ENCODE data around the gene CALML3.

The CALML3 gene

DNA sequence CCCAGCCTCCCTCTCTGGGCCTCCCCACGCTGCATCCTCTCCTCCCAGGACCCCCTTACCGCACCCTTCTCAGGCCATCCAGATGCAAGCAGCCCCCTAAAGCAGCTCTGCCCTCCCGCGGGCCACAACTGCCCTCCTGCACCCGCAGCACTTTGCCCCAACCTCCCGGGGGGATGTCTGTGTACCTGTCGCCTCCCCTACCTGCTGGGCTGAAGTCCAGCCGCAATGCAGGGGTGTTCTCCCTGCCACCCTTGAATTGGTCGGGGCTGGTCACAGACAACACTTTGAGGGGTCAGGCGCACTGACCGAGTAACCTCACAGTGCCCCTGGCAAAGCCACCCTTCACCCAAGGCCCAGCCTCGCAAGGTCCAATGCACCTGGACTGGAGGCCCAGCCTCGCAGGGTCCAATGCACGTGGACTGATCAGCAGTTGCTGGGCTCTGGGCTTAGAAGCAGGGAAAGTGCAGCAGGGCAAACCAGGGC is 17.1 kb upstream of the CALML3 start:
- no peak for DNase-seq

DNA sequence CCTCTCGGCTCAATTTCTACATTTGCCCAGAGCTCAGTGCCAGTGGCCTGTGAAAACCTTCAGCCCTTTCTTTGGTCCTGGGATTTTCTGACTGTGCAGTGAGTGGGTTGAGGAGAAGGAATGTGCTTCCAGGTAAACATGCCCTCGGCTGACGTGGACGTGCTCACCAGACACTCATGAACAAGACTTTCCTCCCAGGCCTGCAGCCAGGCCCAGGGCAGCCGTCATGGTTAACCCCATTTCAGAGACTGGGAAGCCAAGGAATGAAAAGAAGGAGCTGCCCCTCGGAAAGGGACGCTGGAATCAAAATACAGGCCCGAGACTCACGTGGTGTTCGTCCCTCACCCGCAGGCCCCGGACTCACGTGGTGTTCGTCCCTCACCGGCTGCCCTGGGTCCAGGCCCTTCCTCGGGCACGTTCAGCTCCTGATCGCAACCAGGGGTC is 16.6 kb upstream of the CALML3 start:
- no peak for DNase-seq

DNA sequence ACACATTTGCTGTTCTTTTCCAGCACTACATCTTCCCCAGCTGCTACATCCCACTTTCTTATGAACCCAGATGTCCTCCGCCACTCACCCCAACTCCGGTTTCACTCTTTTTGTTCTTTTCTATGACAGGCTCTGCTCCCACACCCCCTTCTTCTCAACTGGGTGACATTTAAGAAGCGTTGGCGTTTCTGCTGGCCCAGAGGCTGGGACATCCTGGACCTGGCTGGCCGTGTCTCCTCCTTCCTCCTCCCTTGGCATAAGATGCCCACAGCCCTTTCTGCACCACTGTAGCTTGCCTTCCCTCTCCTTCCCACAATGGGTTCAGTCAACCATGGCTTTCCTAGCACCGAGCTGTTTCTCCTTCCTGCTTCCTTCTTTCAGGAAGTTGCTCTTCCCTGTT is 16.0 kb upstream of the CALML3 start:
- no peak for DNase-seq

DNA sequence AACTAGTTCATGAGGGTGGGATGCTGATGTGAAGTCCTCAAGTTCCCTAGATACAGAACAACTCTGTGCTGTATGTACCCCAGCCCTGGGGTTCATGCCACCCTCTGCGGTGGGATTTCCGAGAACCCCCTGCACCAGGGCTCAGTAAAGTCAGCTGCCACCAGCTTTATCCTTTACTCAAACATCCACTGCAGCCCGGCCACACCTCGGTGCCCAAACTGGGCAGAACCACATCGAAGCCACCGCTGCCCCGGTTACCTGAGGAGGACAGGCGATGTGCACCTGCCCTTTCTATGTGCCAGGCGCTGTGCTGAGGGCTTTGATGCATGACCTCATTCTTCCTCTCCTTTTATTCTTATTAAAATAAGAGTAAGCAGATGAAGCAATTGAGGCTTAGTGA is 15.5 kb upstream of the CALML3 start:
- DNase-seq: no peak

DNA sequence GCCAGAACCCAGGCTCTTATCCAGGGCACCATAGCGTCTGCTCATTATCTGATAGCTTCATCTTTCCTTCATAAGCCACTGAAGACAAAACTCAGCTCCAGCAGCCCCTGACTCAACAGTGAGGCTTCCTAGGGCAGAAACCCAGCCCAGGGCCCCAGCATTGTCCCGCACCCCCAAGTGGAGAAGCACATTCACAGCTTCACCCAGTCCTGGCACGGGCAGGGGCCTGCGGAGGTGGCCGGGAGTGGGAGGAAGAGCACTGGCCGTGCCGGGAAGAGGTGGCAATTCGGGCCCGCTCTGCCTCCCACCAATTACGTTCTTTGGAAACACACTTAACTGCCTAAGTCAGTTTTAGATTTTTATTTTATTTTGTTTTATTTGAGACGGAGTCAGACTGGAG is 15.1 kb upstream of the CALML3 start:
- no peak for DNase-seq

DNA sequence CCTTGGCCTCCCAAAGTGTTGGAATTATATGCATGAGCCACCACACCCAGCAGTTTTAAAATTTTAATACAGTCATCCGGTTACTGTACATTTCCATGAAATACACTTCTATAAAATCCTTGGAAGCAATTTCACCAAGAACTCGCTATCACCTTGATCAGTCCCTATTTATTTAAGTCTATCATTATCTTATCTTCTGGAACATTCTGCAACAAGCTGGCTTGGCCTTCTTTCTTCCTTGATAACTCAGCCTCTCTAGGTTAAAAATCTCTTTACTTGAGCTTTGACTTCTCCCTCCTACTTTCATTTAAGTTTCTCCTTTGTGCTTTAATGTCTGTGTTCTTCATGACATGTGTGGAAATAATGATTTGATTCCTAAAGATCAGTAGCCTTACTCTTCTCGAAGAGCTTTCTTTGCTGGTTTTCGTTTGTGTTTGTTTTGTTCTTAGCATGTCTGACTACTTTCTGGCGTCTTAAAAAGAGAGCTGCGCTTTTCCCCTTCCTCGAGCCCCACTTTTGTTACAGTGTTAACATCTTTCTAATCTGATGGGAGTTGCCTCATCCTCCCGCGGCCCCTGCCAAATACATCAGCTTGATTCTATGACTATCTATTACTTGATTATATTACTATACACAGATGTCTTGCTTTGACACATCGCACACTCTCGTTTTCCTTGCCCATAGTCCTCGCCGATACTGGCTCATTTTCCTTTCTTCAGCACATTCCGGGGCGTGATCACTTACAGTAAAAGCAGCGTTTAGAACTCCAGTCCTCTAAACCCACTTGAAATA is 14.3 kb upstream of the CALML3 start:
- DNase-seq: peak; percentile 6

DNA sequence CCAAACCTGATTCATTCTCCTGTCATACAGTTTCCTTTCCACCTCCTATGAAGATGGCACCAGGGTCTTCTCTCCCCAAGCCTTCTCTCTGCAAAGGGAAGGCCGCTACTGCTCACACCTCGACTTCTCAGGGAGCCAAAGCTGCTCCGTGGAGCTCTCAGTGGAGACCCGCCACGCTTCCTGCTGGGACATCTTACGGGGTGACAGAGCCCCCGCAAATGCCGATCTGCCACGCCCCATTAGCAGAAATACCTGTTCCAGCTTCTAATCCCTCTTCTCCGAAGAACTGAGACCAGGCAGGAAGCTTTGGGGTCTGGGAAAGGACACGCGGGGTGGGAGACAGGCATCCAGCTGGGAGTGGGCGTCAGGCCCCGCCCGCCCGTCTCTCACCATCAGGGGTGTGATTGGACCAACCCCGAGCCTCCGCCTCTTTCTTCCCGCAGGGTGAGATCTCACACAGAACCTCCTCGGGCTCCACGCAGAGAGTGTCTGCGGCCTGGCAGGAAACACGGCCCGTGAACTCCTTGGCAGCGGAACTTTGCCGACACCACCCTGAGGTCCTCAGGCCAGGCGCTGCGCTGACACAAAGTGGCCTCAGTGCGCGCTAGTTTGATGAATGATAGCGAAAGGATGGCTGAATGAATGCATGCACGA is 13.4 kb upstream of the CALML3 start:
- no peak for DNase-seq

DNA sequence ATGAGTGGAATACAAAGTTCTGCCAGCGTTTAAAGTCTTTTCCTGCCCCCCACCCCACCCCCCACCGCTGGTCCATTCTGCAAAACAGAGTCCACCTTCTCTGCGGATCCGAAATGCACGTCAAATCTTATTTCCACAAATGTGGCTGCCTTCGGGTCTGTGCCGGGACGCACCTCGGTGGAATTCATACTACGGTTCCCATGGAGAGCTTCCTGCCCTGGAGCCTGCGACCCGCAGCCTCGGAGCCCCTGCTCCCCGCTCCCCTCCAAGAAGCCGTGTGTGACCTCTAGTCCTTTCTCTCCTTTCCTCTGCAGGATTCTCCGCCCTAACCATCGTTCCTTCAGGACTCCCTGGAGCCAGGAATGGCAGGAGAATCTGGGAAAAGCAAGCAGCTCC is 12.9 kb upstream of the CALML3 start:
- DNase-seq: no peak

DNA sequence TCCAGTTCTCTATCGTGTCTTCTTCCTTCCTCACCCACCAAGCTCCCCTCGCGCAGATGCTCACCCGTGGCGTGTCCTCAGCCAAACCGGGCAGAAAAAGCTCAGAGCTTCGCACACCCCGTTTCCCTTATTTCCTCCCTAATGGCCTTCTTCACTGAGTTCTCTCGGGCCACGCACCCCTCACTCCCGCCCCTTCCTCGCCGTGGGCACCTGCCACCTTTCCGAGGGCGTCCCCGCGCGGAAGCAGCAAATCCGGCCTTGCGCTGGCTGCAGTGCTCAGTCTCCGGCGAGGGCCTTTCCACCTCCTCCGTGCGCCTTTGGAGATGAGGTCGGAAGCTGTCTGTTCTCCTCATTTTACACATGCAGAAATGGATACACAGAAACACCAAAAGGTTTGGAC is 12.4 kb upstream of the CALML3 start:
- DNase-seq: no peak

DNA sequence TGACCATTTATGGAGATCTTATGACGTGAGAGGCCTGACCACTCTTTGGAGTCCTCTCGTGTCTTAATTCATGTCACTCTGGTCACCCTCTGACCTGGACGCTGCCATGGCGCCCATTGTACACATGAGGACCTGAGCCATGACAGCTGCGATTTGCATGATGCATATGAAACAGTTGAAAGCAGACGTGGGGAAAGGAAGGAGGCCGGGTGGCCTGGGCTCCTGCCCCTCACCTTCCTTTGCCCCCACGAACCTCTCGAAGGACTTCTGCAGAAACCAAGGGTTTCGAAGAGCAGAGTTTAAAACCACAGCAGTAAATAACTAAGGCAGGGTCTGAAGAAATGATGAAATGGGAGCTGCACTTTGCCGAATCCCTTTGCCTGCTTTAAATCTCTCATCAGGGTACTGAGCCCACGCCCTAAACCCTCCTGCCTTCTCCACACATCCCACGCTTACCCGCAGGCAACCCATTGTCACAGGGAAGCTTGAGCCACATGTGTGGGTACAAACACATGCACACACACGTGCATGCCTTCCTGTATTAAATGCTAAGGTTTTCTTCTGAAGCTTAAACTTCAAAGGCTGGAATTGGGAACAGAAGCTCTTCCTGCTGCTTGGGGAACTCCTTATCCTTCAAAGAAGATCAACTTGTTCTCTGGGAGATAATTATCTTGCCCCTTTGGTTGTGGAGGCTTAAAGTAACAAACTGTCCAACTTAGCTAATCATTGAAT is 11.7 kb upstream of the CALML3 start:
- DNase-seq: peak; percentile 10

DNA sequence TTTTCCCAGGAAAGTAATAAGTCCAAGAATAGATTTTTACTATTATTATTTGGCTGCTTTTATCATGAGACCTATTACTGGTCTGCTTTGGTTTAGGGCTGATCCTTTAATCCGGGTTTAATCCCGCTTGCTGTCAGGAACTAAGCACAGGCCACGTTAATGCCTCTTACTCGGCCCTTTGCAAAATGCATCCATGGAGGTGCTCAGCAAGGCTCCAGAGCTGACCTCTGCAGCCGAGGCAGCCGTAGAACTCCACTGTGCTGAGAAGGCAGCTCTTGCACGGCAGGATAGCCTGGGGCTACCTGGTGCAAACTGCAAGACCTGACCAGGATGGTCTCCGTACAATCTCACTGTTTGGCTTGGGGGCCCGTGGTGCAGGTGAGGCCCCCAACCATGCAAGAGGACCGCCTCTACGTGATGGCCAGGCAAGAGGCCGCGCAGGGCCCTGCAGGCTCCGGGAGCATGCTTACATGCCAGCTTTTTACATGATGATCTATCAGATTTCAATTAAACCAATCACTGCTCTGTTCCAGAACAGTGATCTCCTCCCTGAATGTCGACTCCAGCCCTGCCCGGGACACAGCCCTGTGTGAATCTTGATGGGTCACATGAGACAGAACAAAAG is 10.4 kb upstream of the CALML3 start:
- DNase-seq: no peak

DNA sequence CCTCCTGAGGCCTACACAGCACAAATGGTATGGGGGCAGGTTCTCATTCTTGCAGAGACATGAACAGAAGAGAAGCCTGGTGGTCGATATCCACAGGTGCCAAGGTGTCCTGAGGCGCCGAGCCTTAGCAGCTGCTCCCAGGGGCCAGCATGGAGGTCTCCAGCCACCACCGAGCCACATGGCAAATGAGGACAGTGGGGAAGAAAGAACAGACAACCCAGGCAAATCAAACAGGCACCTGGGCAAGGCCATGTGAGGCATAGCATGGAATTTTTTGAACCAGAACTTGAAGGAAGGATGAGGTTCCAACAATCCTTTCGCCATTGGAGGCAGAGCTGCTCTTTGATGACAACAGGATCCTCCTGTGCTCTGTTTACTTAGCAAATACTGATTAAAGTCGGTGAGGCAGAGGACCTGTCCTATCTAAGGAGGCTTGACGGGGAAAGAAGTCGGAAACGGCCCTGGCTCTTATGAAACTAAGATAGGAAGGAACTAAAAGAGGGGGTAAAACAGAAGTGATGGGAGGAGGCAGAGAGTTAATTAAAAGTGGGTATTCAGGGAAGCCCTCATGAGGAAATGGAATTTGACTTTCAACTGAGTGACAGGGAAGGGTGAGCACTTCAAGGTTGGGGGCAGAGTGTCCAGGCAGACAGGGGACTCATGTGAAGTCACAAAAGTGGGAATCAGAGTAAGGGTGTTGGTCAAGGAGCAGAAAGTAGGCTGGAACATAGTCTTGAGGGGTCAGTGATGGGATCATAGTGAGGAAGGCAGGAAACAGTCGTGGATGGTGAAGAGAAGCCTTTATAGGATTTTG is 8.6 kb upstream of the CALML3 start:
- no peak for DNase-seq

DNA sequence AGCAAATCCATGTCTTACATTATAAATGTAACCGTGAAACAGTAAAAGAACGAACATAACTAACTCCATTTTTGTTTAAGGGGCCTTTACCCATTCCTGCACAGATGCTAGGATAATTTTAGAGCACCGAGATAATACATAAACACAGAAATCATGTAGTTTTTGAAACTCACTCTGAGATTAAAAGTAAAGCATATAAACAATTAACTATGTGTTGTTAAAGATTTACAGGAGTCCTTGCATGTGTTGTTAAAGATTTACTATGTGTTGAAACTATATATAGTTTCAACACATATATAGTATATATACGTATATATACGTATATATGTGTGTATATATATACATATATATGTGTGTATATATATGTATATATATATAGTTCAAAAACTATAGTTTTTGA is 7.2 kb upstream of the CALML3 start:
- no peak for DNase-seq

DNA sequence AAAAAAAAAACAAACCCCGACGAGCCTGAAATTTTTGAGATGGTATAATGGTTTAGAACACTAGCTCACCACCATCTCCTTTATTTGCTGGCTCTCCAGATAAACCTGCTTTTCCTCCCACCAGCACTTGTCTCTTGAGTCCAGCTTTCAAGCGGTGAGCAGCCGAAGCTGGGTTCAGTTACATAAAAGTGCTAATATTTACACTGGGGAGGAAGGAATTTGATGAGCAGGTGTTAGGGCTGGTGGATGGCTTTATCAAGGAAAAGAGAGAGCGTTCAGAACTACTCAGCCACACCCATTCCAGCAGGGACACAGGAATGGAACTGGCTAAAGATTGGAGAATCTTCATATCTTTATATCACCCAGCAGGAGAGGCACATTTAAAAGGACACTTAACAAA is 6.6 kb upstream of the CALML3 start:
- DNase-seq: no peak

DNA sequence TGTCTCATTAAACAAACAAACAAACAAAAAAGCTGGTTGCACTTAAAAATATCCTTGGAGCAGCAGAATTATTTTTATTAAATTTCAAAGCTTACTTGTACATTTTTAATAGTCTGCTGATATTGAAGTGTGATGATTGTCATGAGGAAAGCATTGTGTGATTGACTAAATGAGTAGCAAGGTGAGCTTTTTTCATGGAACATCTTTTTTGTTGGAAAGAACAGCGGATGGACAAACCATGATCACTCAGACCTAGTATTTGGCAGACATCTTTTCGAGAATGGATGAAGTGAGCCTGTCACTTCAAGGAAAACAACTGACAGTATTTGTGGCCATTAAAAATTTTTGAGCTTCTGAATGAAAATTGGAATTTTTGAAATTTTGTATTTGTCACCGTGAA is 5.7 kb upstream of the CALML3 start:
- no peak for DNase-seq

DNA sequence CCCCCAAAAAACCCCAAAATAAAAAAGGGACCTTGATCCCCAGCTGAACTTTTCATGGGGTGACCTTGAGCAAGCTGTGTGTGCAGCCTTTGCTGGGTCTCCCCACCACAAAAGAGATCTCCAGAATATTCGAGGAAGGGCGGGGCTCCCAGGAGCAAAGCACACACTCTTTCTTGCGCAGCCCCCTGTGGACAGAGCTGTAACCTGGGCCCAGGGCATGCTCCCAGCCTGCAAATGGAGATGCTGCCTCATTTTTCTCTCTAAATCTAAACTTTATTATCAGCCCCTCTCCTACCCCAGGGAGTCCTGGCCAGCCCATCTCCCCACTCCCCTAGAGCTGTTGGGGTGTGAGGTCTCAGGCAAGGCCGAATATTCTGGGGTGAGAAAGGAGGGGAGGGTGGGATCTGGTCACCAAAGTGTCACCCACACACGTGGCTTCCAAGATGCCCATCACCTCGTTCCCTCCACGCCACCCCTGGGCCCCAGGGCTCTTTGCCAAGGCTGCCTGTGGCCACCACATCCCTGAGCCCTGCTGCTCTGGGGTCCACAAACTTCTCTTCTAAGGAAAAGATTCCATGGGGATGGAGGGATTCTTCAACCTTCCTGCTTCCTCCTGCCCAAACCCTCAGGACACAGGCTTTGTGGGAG is 1.7 kb upstream of the CALML3 start:
- no peak for DNase-seq

DNA sequence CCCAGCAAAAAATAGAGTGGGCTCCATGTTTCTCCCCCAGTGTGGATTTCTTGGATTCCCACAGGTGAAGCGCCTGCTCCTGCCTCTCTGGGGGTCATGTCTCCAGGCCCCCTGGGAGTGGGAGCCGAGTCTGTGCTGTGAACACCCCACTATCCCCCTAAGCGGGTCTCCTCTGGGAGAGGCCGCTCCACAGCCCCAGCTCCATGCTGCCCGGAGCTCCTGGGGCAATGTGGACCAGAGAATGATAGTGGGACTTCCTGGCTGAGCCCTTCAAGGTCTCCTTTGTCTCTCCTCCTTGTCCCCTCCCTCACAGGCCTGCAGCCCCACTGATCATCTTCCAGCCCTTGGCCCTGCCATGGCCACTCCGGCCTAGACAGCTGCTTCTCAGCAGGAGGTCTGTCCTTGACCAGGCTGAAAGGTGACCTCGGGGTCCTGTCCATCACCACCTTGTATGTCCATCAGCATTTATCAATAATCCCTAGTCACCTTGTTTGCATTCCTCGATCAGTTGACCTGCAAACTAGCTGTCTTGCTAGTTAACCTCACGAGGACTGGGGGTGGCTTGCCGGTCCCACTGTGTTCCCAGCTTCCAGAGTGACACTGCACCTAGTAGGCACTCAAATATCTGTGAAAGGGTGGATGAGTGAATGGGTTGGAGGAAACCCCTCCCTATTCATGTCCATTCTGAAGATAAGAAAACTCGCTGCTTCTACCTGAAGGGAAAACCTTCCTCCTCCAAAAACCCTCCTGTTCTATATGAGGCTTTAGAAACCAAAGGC is 776 bp upstream of the CALML3 start:
- no peak for DNase-seq

DNA sequence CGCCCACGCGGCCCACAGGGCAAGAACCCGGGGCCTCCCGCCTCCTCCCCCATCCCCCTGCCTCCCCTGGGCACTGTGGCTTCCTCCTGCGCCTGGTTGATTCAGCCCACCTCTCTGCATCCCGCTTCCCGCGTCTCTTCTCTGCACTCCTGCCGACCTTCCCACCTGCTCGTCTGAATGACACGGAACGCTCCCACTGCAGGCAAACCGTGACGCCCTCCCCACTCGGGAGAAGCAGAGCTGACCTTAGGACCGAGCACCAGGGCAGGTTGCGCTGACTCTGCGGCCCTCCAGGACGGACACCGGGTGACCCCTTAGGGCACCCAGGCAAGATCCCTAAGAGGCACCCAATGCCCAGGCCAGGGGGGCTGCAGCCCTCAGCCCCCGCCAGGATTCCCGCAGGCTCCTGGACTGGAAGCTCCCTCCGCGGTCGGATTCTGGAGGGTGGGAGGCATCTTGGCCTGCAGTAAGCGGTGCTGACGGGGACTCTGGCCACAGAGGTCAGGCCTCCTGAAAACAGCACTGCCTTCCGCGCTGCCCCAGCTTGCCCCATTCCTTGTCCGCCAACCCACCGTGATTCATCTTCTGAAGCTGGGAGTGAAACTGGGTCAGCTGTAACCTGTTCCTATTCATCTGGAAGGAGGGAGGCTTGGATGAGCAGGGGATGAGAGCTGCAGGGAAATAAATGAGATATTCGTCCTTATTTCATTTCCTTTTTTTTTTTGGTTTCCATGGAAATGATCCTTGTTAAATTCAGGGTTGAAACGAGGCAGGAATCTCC is 990 bp downstream of the CALML3 start:
- no peak for DNase-seq

DNA sequence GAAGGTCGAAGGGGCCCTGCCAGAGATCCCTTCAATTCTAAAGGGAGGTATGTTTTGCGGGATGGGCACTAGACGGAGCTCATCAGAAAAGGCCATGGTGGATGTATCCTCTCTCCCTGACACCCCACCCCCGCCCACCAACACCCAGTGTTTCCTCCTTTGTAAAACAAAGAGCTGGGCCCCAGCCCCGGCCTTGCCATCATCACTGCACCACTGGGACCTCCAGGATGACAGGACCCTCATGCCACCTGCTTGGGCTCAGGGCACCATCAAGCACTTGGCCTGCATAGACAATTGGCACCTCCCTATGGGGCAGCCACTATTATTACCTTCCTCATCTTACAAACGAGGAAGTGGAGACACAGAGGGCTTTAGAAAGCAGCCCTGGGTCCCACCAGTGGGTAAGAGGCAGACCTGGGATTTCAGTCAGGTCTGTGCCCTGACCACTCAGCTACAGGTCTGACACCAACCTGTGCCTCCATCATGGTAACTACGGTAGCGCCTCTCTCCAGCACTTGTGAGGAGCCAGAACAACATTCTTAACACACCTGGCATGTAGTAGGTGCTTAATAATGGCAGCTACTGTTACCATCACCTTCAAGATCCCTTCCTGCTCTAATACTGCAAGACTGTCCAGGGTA is 2.0 kb downstream of the CALML3 start:
- no peak for DNase-seq

Data from fibroblast of skin of abdomen (primary cell).